Osteocyte (in vitro differentiated cells): ENCODE results near the gene DNAH11. TPM values are rescaled to one million over a fixed set of nuclear protein-coding genes. Genes with fewer than 3 reads are reported as not detected.

Source experiments
- DNase-seq: peaks from one replicate; pipeline ENCODE4 v3.0.0; 2021; ENCODE audit warnings: mixed read lengths; ENCODE audit not compliant: unreplicated experiment; ENCODE audit errors: extremely low spot score
- H3K27ac Mint-ChIP-seq: one replicate; pipeline ENCODE4 v1.8.0; 2021; ENCODE audit warnings: mild to moderate bottlenecking, mixed read lengths; ENCODE audit not compliant: unreplicated experiment
- H3K27me3 Mint-ChIP-seq: one replicate; pipeline ENCODE4 v1.8.0; 2021; ENCODE audit warnings: mixed read lengths; ENCODE audit not compliant: unreplicated experiment
- H3K36me3 Mint-ChIP-seq: one replicate; pipeline ENCODE4 v1.8.0; 2021; ENCODE audit warnings: mixed read lengths; ENCODE audit not compliant: unreplicated experiment
- H3K4me1 Mint-ChIP-seq: one replicate; pipeline ENCODE4 v1.8.0; 2021; ENCODE audit warnings: mixed read lengths; ENCODE audit not compliant: unreplicated experiment
- H3K4me3 Mint-ChIP-seq: one replicate; pipeline ENCODE4 v1.8.0; 2021; ENCODE audit warnings: mild to moderate bottlenecking, moderate library complexity, mixed read lengths; ENCODE audit not compliant: unreplicated experiment
- H3K9me3 Mint-ChIP-seq: one replicate; pipeline ENCODE4 v1.8.0; 2021; ENCODE audit warnings: mixed read lengths; ENCODE audit not compliant: unreplicated experiment
- total RNA-seq: library from RNA; stranded (reverse); gene quantifications from 2 replicates; pipeline ENCODE4 v1.2.1, GENCODE V29; 2021
- TF ChIP-seq, protein P1 (sequence below): fragments of 200-600 bp; sonication (generic); IDR thresholded peaks from 2 replicates; pipeline ENCODE4 v1.5.0; 2021; ENCODE audit warnings: antibody characterized with exemption, mild to moderate bottlenecking, moderate library complexity

DNAH11 gene
- total RNA-seq, 1 donor from 2014 or later = not detected

DNA sequence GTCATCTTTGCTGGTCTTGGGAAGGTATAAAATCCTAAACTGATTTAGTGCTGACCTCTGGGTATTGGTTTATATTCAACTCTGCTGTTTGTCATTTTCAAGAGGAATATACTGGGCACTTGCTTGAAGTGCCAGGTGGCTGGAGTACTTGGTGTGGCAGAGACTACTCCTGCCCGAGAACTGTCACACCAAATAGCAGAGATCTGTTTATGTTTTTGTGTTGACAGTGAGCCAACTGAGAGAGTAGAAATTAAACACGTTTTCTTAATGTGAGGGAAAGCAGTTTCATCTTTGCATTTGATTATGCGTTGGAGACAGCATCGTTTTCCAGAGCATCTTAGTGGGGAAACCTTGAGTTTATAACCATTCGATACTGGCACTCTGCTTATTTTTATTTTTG, 228.4 kb downstream of the DNAH11 start:
- TF ChIP-seq, protein P1, sequence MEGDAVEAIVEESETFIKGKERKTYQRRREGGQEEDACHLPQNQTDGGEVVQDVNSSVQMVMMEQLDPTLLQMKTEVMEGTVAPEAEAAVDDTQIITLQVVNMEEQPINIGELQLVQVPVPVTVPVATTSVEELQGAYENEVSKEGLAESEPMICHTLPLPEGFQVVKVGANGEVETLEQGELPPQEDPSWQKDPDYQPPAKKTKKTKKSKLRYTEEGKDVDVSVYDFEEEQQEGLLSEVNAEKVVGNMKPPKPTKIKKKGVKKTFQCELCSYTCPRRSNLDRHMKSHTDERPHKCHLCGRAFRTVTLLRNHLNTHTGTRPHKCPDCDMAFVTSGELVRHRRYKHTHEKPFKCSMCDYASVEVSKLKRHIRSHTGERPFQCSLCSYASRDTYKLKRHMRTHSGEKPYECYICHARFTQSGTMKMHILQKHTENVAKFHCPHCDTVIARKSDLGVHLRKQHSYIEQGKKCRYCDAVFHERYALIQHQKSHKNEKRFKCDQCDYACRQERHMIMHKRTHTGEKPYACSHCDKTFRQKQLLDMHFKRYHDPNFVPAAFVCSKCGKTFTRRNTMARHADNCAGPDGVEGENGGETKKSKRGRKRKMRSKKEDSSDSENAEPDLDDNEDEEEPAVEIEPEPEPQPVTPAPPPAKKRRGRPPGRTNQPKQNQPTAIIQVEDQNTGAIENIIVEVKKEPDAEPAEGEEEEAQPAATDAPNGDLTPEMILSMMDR = no peak
- DNase-seq = no peak
- H3K4me3 Mint-ChIP-seq = no peak overlapping the region
- H3K9me3 Mint-ChIP-seq = no peaks in the 10 kb centered on the region
- no peaks in the 10 kb centered on the region for H3K4me1 Mint-ChIP-seq
- peaks cover 33% of the 10 kb centered on the region for H3K27me3 Mint-ChIP-seq
- no peak overlapping the region for H3K27ac Mint-ChIP-seq
- no peaks in the 10 kb centered on the region for H3K36me3 Mint-ChIP-seq

- no peak overlapping the region for H3K27ac Mint-ChIP-seq
- H3K36me3 Mint-ChIP-seq = no peaks in the 10 kb centered on the region
- H3K4me1 Mint-ChIP-seq = no peaks in the 10 kb centered on the region
- peaks cover 25% of the 10 kb centered on the region for H3K27me3 Mint-ChIP-seq
- H3K4me3 Mint-ChIP-seq = no peak overlapping the region
- DNase-seq = no peak
- no peaks in the 10 kb centered on the region for H3K9me3 Mint-ChIP-seq
- TF ChIP-seq, protein P1 = no peak
Observed at GRCh38 chr7:21771906-21772610, 229.2 kb downstream of the DNAH11 start.

DNA sequence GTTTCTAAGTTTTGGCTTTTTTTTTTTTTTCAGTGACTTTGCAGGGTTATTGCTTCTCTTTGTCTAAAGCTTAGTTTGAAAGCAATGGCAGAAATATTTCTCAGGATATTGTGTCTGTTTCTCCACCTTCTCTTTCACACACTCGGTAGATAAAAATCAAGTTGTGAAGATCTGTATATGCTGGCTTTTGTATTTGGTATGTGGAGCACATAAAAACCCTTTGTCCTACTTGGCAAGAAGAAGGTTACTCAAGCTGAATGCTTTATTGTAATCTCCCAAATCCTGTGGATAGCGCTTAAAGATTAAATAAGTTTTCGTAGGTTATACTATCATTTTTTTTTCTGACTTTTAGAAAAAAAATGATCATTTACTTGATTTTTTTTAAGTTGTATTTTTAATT, 230.5 kb downstream of the DNAH11 start:
- no peaks in the 10 kb centered on the region for H3K4me1 Mint-ChIP-seq

DNA sequence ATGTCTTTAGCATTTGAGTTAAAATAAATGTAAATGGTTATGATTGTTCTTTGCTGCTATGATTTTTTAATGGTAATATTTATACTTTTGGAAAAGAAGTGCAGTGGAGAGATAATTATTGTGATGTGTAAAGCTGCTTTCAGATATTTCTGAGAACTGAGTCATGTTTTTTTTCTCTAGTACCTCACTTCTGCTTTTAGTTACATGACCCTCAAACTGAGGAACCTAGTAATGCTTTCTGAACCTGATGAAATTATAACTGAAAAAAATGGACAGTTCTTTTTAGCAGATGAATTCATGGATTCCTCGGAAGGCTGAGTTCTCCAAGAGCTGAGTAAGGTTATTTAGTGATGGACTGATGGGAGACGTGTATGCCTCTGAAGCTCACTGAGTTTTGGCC, 235.1 kb downstream of the DNAH11 start:
- H3K9me3 Mint-ChIP-seq = no peaks in the 10 kb centered on the region
- no peaks in the 10 kb centered on the region for H3K36me3 Mint-ChIP-seq
- H3K27me3 Mint-ChIP-seq = peaks cover 4% of the 10 kb centered on the region
- TF ChIP-seq, protein P1 = no peak
- H3K4me1 Mint-ChIP-seq = no peaks in the 10 kb centered on the region
- H3K27ac Mint-ChIP-seq = no peak overlapping the region
- no peak overlapping the region for H3K4me3 Mint-ChIP-seq
- no peak for DNase-seq

More for the DNA sequence above, 230.5 kb downstream of the DNAH11 start:
- TF ChIP-seq, protein P1 = no peak
- no peaks in the 10 kb centered on the region for H3K9me3 Mint-ChIP-seq
- no peak overlapping the region for H3K27ac Mint-ChIP-seq
- peaks cover 17% of the 10 kb centered on the region for H3K27me3 Mint-ChIP-seq
- H3K36me3 Mint-ChIP-seq = no peaks in the 10 kb centered on the region
- no peak for DNase-seq
- no peak overlapping the region for H3K4me3 Mint-ChIP-seq

- H3K27me3 Mint-ChIP-seq = peaks cover 2% of the 10 kb centered on the region
- TF ChIP-seq, protein P1 = no peak
Observed at GRCh38 chr7:21778953-21779352, 236.1 kb downstream of the DNAH11 start.

More at GRCh38 chr7:21778953-21779352, 236.1 kb downstream of the DNAH11 start:
- Mint-ChIP-seq H3K36me3 (no peaks in the 10 kb centered on the region), H3K4me1 (no peaks in the 10 kb centered on the region), H3K4me3 (no peak overlapping the region), H3K27ac (no peak overlapping the region), H3K9me3 (no peaks in the 10 kb centered on the region)
- no peak for DNase-seq
